Measurements from ENCODE around the gene COA6.

DNA sequence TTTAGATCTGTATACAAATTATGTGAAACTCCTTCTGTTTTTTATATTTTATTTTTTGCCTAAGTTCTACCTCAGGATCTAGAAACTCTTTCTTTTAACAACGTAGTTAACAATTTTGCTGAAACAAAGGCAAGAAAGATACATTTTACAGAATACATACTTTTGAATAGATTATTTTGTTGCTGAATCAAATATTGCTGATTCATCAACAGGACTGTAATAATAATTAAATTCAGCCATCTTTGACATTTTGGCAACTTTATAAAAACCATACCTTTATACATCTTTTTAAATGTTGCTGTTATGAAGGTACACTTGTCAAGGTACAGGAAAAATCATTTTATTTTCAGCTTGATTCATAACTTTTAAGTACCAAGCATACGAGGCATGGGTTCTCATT lies 10.7 kb upstream of the COA6 start:
- TF ChIP-seq, protein P1, sequence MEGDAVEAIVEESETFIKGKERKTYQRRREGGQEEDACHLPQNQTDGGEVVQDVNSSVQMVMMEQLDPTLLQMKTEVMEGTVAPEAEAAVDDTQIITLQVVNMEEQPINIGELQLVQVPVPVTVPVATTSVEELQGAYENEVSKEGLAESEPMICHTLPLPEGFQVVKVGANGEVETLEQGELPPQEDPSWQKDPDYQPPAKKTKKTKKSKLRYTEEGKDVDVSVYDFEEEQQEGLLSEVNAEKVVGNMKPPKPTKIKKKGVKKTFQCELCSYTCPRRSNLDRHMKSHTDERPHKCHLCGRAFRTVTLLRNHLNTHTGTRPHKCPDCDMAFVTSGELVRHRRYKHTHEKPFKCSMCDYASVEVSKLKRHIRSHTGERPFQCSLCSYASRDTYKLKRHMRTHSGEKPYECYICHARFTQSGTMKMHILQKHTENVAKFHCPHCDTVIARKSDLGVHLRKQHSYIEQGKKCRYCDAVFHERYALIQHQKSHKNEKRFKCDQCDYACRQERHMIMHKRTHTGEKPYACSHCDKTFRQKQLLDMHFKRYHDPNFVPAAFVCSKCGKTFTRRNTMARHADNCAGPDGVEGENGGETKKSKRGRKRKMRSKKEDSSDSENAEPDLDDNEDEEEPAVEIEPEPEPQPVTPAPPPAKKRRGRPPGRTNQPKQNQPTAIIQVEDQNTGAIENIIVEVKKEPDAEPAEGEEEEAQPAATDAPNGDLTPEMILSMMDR (IDR thresholded peaks at IDR 0.05; ENCODE audit: insufficient read depth, low read length, poor library complexity, severe bottlenecking): no peak
- no peak for TF ChIP-seq EZH2phosphoT487 (conservative IDR thresholded peaks at IDR 0.05; ENCODE audit: low read length)

Measured in SU-DHL-6 (cell line).